PFSK-1 (cell line): ENCODE measurements around the gene MUC5AC.

Experiments
- FOXP2 ChIP-seq: optimal IDR thresholded peaks from 2 replicates; pipeline ENCODE3; 2011; ENCODE audit warnings: borderline replicate concordance, control low read depth, inconsistent platforms; ENCODE audit not compliant: insufficient read depth; ENCODE audit errors: extremely low read length, extremely low read depth
- POLR2AphosphoS5 ChIP-seq: IDR thresholded peaks from 2 replicates; pipeline ENCODE4 v1.6.1; 2012; ENCODE audit warnings: low read depth, mild to moderate bottlenecking, control low read depth, low read length, moderate library complexity
- SIN3A ChIP-seq: IDR thresholded peaks from 2 replicates; pipeline ENCODE4 v1.6.1; 2012; ENCODE audit warnings: mild to moderate bottlenecking, low read length, moderate library complexity, borderline replicate concordance; ENCODE audit not compliant: insufficient read depth
- TAF1 ChIP-seq: IDR thresholded peaks from 2 replicates; pipeline ENCODE4 v1.6.1; 2012; ENCODE audit warnings: low read length, control low read depth, borderline replicate concordance; ENCODE audit not compliant: insufficient read depth
- TF ChIP-seq, protein P1 (sequence below), 2 experiments: IDR thresholded peaks; 2 replicates each; pipeline versions ENCODE4 v1.6.1 to v1.8.0; 2011 to 2012; ENCODE audit warnings: low read depth in 2 of 2, low read length in 2 of 2, control low read depth in 1 of 2, inconsistent platforms in 1 of 2, mild to moderate bottlenecking in 1 of 2, moderate library complexity in 1 of 2; ENCODE audit not compliant: insufficient read depth in 1 of 2

Gene MUC5AC

DNA sequence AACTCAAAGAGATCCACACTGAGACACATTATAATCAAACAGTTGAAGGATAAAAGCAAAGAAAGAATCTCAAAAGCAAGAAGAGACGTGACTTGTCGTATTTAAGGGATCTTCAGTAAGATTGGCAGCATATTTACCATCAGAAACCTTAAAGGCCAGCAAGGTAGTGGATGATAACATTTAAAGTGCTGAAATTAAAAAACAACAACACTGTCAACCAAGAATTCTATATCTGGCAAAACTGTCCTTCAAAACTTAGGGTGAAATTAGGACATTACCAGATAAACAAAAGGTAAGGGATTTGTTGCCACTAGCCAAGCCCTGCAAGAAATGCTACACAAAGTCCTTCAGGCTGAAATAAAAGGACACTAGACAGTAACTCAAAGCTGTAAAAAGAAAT is 54.1 kb downstream of the MUC5AC start:
- TF ChIP-seq TAF1 (no peak), POLR2AphosphoS5 (no peak), SIN3A (no peak), FOXP2 (no peak)
- TF ChIP-seq, protein P1, sequence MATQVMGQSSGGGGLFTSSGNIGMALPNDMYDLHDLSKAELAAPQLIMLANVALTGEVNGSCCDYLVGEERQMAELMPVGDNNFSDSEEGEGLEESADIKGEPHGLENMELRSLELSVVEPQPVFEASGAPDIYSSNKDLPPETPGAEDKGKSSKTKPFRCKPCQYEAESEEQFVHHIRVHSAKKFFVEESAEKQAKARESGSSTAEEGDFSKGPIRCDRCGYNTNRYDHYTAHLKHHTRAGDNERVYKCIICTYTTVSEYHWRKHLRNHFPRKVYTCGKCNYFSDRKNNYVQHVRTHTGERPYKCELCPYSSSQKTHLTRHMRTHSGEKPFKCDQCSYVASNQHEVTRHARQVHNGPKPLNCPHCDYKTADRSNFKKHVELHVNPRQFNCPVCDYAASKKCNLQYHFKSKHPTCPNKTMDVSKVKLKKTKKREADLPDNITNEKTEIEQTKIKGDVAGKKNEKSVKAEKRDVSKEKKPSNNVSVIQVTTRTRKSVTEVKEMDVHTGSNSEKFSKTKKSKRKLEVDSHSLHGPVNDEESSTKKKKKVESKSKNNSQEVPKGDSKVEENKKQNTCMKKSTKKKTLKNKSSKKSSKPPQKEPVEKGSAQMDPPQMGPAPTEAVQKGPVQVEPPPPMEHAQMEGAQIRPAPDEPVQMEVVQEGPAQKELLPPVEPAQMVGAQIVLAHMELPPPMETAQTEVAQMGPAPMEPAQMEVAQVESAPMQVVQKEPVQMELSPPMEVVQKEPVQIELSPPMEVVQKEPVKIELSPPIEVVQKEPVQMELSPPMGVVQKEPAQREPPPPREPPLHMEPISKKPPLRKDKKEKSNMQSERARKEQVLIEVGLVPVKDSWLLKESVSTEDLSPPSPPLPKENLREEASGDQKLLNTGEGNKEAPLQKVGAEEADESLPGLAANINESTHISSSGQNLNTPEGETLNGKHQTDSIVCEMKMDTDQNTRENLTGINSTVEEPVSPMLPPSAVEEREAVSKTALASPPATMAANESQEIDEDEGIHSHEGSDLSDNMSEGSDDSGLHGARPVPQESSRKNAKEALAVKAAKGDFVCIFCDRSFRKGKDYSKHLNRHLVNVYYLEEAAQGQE (IDR thresholded peaks at IDR 0.05; ENCODE audit: insufficient read depth in 1 of 2, low read depth in 2 of 2, low read length in 2 of 2) = no peak

DNA sequence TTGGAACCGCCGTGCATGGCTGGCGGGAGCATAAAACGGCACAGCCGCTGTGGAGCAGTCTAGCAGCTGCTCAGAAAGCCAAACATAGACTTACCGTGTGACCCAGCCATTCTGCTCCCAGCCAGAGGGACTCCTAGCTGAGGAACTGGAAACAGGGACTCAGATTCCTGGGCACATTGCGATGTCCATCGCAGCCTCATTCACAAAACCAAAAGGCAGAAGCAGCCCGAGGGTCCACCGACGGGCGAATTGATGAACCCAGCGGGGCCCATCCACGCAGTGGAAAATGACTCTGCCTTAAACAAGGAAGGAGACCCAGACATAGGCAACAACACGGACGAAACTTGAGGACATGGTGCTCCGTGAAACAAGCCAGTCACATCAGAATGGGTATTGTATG is 59.4 kb downstream of the MUC5AC start:
- TF ChIP-seq SIN3A (no peak), FOXP2 (no peak), POLR2AphosphoS5 (no peak), TAF1 (no peak)
- TF ChIP-seq, protein P1 (IDR thresholded peaks at IDR 0.05; ENCODE audit: insufficient read depth in 1 of 2, low read depth in 2 of 2, low read length in 2 of 2) = no peak

DNA sequence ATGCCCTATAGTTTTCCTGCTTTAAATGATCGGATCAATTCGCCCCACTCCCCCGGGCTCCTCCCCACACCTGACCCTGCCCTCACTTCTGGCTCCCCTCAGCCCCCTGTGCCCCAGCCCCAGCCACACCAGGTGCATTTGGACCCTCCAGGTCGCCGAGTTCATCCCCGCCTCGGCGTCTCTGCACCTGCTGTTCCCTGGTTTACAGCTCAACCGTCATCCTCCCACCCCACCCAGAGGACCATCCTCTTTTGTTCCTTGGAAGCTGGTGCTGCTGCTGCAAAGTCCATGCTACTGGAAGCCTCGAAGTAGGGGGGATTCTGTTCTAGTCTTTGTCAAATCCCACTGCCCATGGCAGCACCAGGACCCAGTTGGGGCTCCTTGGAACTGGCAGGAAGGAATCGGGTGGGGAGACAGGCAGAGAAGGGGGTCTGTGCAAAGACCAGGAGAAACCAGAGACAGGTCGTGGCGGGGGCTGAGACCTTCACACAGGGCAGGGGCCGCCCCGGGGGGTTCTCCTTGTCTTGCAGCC is 60.6 kb downstream of the MUC5AC start:
- TF ChIP-seq POLR2AphosphoS5 (no peak), TAF1 (no peak), FOXP2 (no peak), SIN3A (no peak)
- TF ChIP-seq, protein P1 (IDR thresholded peaks at IDR 0.05; ENCODE audit: insufficient read depth in 1 of 2, low read depth in 2 of 2, low read length in 2 of 2) = no peak

DNA sequence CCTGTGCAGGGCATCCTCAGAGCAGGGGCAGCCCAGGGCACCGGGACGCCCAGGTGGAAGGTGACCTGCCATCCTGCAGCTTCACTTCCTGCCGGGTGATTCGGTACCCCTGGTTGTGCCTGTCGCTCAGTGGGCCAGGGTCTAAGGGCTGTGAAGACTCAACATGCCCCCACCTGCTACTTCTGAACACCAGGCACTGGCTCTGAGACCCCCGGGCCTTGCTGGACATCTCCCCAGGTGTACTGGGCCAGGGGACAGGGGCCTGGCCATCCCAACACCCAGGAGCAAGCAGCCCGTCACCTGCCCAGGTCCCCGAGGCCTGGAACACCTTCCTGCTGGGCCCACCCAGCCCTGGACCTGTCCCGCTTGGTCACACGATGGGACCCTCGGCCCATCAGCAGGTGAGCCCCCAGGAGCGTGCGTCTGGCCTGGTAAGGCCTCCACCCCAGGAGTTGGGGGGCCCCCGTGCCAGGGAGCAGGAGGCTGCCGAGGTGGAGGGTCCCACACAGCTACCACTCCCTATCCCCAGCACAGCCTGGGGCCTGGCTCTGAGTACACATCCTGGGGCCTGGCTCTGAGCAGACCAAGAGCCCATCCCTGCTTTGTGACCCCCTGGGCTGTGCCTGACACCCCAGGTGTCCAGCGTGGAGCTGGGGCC is 61.2 kb downstream of the MUC5AC start:
- no peak for TF ChIP-seq SIN3A
- no peak for TF ChIP-seq FOXP2

DNA sequence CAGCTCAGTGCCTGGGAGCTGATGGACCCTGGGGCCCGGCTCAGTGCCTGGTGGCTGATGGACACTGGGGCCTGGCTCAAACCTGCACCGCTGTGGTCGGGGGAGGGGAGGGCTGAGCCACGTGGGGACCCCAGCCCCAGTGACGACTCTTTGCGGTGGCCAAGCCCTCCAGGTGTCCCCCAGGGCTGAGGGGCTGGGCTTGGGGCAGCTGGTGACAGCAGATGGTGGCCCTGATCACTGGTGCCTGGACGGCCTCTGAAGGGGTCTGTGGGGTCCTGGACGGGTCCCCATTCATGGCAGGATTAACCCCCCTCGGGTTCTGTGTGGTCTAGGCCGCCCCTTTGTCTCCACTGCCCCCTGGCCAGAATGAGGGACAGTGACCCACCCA is 61.7 kb downstream of the MUC5AC start:
- no peak for TF ChIP-seq POLR2AphosphoS5
- TF ChIP-seq, protein P1 (IDR thresholded peaks at IDR 0.05; ENCODE audit: insufficient read depth in 1 of 2, low read depth in 2 of 2, low read length in 2 of 2) = no peak
- no peak for TF ChIP-seq SIN3A
- TF ChIP-seq FOXP2 = no peak
- no peak for TF ChIP-seq TAF1
